ENCODE data around the gene FLT1. TPM values are rescaled to one million over a fixed set of nuclear protein-coding genes. Genes with fewer than 3 reads are reported as not detected.
A peak's percentile ranks its signal among the peaks of the same experiment; 100 is the strongest.

The FLT1 gene
- total and polyA plus RNA-seq, 12 donors = 15.2 to 76.3 (median 44.5) TPM

GRCh38 chr13:28497143-28497876 is 2.4 kb upstream of the FLT1 start:
- H3K27me3 ChIP-seq = peaks cover 0 to 65% (median 39%) of the 10 kb centered on the region in 7 donors
- intact Hi-C loops (cut with DNase I) = loop anchor here in 8 of 10 donors (2.0 to 10.0 kb wide), 7 partner anchors 35 to 173 kb away; partner anchors contain the start of gene POMP (in 1 of the 8)
- DNase-seq (no peak), ATAC-seq (no peak)
- TF ChIP-seq CTCF (IDR thresholded peaks at IDR 0.05) = no peak
- no peaks in the 10 kb centered on the region for H3K36me3 ChIP-seq
- no peak overlapping the region for H3K4me3 ChIP-seq
- no peak overlapping the region for H3K27ac ChIP-seq
- H3K9me3 ChIP-seq = no peaks in the 10 kb centered on the region
- peaks cover 0 to 54% (median 18%) of the 10 kb centered on the region in 9 donors for H3K4me1 ChIP-seq
- WGBS, 2 donors = 55 to 56% methylated on average over 4 of the region's 4 CpGs

- DNase-seq (no peak), ATAC-seq (peak in 1 of 8 donors; percentile 1)
- no peak for TF ChIP-seq CTCF (IDR thresholded peaks at IDR 0.05)
- Histone ChIP-seq H3K27me3 (peaks cover 0 to 77% (median 50%) of the 10 kb centered on the region in 7 donors), H3K4me3 (peak overlapping the region in 9 of 10 donors; percentile 62 to 86 (median 71)), H3K27ac (peak overlapping the region in 9 of 10 donors; percentile 88 to 98 (median 93)), H3K36me3 (no peaks in the 10 kb centered on the region), H3K4me1 (peaks cover 0 to 52% (median 18%) of the 10 kb centered on the region in 9 donors), H3K9me3 (no peaks in the 10 kb centered on the region)
- 33 to 35% methylated on average over 10 of the region's 10 CpGs for WGBS, 2 donors
- intact Hi-C loops (cut with DNase I) = loop anchor here in 8 of 10 donors (2.0 to 10.0 kb wide), 7 partner anchors 36 to 171 kb away; partner anchors contain the start of gene POMP (in 1 of the 8)
Observed at GRCh38 chr13:28496188-28496564, 1.2 kb upstream of the FLT1 start.

- no peak for DNase-seq
- Histone ChIP-seq H3K4me3 (peak overlapping the region; percentile 62 to 86 (median 74)), H3K9me3 (no peaks in the 10 kb centered on the region), H3K36me3 (no peaks in the 10 kb centered on the region), H3K27me3 (peaks cover 0 to 82% (median 54%) of the 10 kb centered on the region in 7 donors), H3K27ac (peak overlapping the region; percentile 85 to 98 (median 92)), H3K4me1 (peaks cover 0 to 56% (median 18%) of the 10 kb centered on the region in 9 donors)
- 5 to 8% methylated on average over 32 to 33 of the region's 33 CpGs for WGBS, 2 donors
- intact Hi-C loops (cut with DNase I) = loop anchor here in 8 of 10 donors (2.0 to 10.0 kb wide), 8 partner anchors 35 to 171 kb away; partner anchors contain the start of gene POMP (in 1 of the 8)
- peak in 1 of 9 donors; percentile 0 for TF ChIP-seq CTCF (IDR thresholded peaks at IDR 0.05)
- ATAC-seq = peak in 7 of 8 donors; percentile 1 to 36 (median 20)
Observed at GRCh38 chr13:28495538-28496187, 735 bp upstream of the FLT1 start.

DNA sequence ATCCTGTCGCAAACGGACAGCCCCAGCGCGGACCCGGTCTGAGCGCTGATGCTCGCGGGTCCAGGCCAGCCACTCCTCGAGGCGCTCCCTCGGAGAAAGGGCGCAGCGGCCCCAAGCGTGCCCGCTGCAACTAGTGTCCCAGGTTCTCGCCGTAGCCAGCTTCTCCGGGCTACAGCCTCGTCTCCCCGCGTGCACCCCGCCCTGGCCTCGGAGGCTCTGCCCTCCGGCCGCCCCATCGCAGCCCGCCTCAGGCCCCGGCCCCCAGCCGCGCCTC is 487 bp downstream of the FLT1 start:
- Histone ChIP-seq H3K27ac (peak overlapping the region; percentile 85 to 98 (median 92)), H3K9me3 (no peaks in the 10 kb centered on the region), H3K4me3 (peak overlapping the region; percentile 62 to 86 (median 74)), H3K27me3 (peaks cover 0 to 94% (median 59%) of the 10 kb centered on the region in 7 donors), H3K36me3 (peaks cover 0 to 1% (median 0%) of the 10 kb centered on the region in 9 donors), H3K4me1 (peaks cover 0 to 66% (median 23%) of the 10 kb centered on the region in 9 donors)
- TF ChIP-seq CTCF (IDR thresholded peaks at IDR 0.05) = no peak
- no peak for DNase-seq
- ATAC-seq = peak in 4 of 8 donors; percentile 4 to 40 (median 8)
- intact Hi-C loops (cut with DNase I) = loop anchor here in 8 of 10 donors (2.0 to 10.0 kb wide), 7 partner anchors 36 to 170 kb away; no protein-coding TSS in a partner anchor
- 0 to 1% methylated on average over 29 to 30 of the region's 30 CpGs for WGBS, 2 donors
